ENCODE measurements around the gene MROH8.
"Not testable (repeated sequence)": the region's sequence is repeated elsewhere in the genome, so short reads cannot be mapped to it uniquely, and the experiment has no call there.

Gene MROH8

GRCh38 chr20:37155987-37156386, 23.4 kb downstream of the MROH8 start:
- no peak for TF ChIP-seq CTCF (IDR thresholded peaks at IDR 0.05; ENCODE audit: borderline replicate concordance, insufficient read depth, low read depth, low read length)
- no peak overlapping the region for H3K4me3 ChIP-seq (ENCODE audit: low read depth, low read length)

- no peak for TF ChIP-seq CTCF (IDR thresholded peaks at IDR 0.05; ENCODE audit: borderline replicate concordance, insufficient read depth, low read depth, low read length)
- no peak overlapping the region for H3K4me3 ChIP-seq (ENCODE audit: low read depth, low read length)
Measured at GRCh38 chr20:37154684-37155298, 24.6 kb downstream of the MROH8 start.

- no peak overlapping the region for H3K4me3 ChIP-seq (ENCODE audit: low read depth, low read length)
- no peak for TF ChIP-seq CTCF (IDR thresholded peaks at IDR 0.05; ENCODE audit: borderline replicate concordance, insufficient read depth, low read depth, low read length)
Measured at GRCh38 chr20:37152284-37152683, 27.1 kb downstream of the MROH8 start.

- no peak for TF ChIP-seq CTCF (IDR thresholded peaks at IDR 0.05; ENCODE audit: borderline replicate concordance, insufficient read depth, low read depth, low read length)
- no peak overlapping the region for H3K4me3 ChIP-seq (ENCODE audit: low read depth, low read length)
Measured at GRCh38 chr20:37151529-37151928, 27.8 kb downstream of the MROH8 start.

GRCh38 chr20:37150864-37151263, 28.5 kb downstream of the MROH8 start:
- H3K4me3 ChIP-seq (ENCODE audit: low read depth, low read length), result not testable (repeated sequence)

GRCh38 chr20:37147250-37147649, 32.1 kb downstream of the MROH8 start:
- no peak for TF ChIP-seq CTCF (IDR thresholded peaks at IDR 0.05; ENCODE audit: borderline replicate concordance, insufficient read depth, low read depth, low read length)
- no peak overlapping the region for H3K4me3 ChIP-seq (ENCODE audit: low read depth, low read length)

GRCh38 chr20:37144856-37145404, 34.4 kb downstream of the MROH8 start:
- no peak overlapping the region for H3K4me3 ChIP-seq (ENCODE audit: low read depth, low read length)
- no peak for TF ChIP-seq CTCF (IDR thresholded peaks at IDR 0.05; ENCODE audit: borderline replicate concordance, insufficient read depth, low read depth, low read length)

Measured in GM12875 (cell line).